ENCODE data around the gene ERC2.

DNA sequence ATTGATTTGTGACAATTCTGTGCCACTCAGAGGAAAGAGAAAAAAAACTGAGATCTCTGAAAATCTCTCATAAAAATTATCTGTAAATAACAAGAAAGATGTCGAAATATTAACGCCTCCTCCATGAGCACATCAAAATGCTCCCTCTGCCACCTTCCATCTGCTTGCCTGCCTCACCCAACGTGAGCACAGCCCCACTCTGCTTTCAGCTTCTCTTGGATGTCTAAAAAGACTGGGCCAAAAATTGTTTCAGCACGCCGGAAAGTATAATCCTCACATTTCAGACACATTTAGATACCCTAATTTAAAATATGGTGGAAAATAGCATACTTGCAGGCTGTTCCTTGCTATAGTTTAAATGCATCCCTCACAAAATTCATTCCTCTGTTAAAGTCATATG lies 57.1 kb downstream of the ERC2 start:
- TF ChIP-seq, protein P1, sequence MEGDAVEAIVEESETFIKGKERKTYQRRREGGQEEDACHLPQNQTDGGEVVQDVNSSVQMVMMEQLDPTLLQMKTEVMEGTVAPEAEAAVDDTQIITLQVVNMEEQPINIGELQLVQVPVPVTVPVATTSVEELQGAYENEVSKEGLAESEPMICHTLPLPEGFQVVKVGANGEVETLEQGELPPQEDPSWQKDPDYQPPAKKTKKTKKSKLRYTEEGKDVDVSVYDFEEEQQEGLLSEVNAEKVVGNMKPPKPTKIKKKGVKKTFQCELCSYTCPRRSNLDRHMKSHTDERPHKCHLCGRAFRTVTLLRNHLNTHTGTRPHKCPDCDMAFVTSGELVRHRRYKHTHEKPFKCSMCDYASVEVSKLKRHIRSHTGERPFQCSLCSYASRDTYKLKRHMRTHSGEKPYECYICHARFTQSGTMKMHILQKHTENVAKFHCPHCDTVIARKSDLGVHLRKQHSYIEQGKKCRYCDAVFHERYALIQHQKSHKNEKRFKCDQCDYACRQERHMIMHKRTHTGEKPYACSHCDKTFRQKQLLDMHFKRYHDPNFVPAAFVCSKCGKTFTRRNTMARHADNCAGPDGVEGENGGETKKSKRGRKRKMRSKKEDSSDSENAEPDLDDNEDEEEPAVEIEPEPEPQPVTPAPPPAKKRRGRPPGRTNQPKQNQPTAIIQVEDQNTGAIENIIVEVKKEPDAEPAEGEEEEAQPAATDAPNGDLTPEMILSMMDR (IDR thresholded peaks at IDR 0.05) = no peak
- no peak for TF ChIP-seq POLR2A (IDR thresholded peaks at IDR 0.05)
- TF ChIP-seq EP300 (IDR thresholded peaks at IDR 0.05) = no peak
